Right lobe of liver (tissue), 6 donors: ENCODE data around the gene SCNN1G. TPM values are rescaled to one million over a fixed set of nuclear protein-coding genes. Genes with fewer than 3 reads are reported as not detected.

ENCODE experiments used
- ATAC-seq, 4 donors: fragments of 200-7000 bp; cut with Tn5 transposase; one replicate each; pipeline ENCODE4 v1.9.1; 2020; ENCODE audit warnings: mild to moderate bottlenecking in 4 of 4, moderate library complexity in 4 of 4
- DNase-seq, 3 donors: peaks; one replicate each; pipeline ENCODE4 v3.0.0-alpha.2; 2020
- H3K27ac ChIP-seq, 3 donors: fragments of 200-600 bp; one replicate each; pipeline ENCODE4 v1.8.0; 2022
- H3K27me3 ChIP-seq, 2 donors: fragments of 200-600 bp; one replicate each; pipeline ENCODE4 v1.8.0; 2022
- H3K36me3 ChIP-seq, 4 donors: fragments of 200-600 bp; sonication (generic) in 1 of 4; one replicate each; pipeline versions ENCODE4 v1.5.1 to v1.8.0; 2017 to 2022; ENCODE audit warnings: control low read depth in 1 of 4
- H3K4me1 ChIP-seq, 4 donors: fragments of 200-600 bp; sonication (generic) in 1 of 4; one replicate each; pipeline versions ENCODE4 v1.5.1 to v1.8.0; 2017 to 2022; ENCODE audit warnings: control low read depth in 1 of 4
- H3K4me3 ChIP-seq, 3 donors: fragments of 200-600 bp; one replicate each; pipeline ENCODE4 v1.8.0; 2022
- H3K9me3 ChIP-seq, 4 donors: fragments of 200-600 bp; sonication (generic) in 1 of 4; one replicate each; pipeline versions ENCODE4 v1.5.1 to v1.8.0; 2017 to 2022; ENCODE audit warnings: control low read depth in 1 of 4
- CTCF ChIP-seq, 4 donors: fragments of 200-600 bp in 3 of 4; fragments of 450-650 bp in 1 of 4; IDR thresholded peaks; one replicate each; pipeline versions ENCODE4 v1.5.1 to v1.8.0; 2016 to 2022; ENCODE audit warnings: antibody characterized with exemption in 4 of 4, mild to moderate bottlenecking in 2 of 4
- POLR2A ChIP-seq: fragments of 450-650 bp; IDR thresholded peaks from one replicate; pipeline ENCODE4 v1.6.1; 2017; ENCODE audit warnings: antibody characterized with exemption, mild to moderate bottlenecking
- WGBS: methylation state at CpG from one replicate; pipeline ENCODE4 v1.1.6; 2018; ENCODE audit warnings: low coverage, low lambda C conversion rate; ENCODE audit not compliant: insufficient coverage; ENCODE audit errors: missing lambda C conversion rate; 5-methylcytosine and 5-hydroxymethylcytosine counted together
- intact Hi-C, 2 donors: fragments of 100-400 bp; cut with DNase I; formaldehyde crosslinking; loops; one replicate each; pipeline versions ENCODE4 v1.11.2 to v1.14.1; 2022
- total RNA-seq, 6 experiments: library from RNA; depleted of rRNA in 2 of 6; stranded (reverse); fragments of >200 nt in 2 of 6; fragmentation: NEBNext Ultra II Directional in 3 of 6; extraction: Animal tissue kit (Norgen Biotek cat#: 25700) in 3 of 6; gene quantifications; one replicate each; pipeline versions ENCODE4 v1.1.0 to v1.2.4, GENCODE V29; 2016 to 2023
- donor health status: DM: no; HTN: yes; CAD: no.
- donor health status: DM: no; HTN: no; CAD: no.
- donor health status: DM: no; HTN: no; CAD: no.
- donor health status: DM: no; HTN: yes; CAD: no.
- donor health status: DM: no; HTN: yes; CAD: no.

SCNN1G gene
- total RNA-seq, 6 experiments from 2014 or later, result not detected

GRCh38 chr16:23254338-23254737, 71.8 kb downstream of the SCNN1G start:
- TF ChIP-seq POLR2A, result no peak
- TF ChIP-seq CTCF (IDR thresholded peaks at IDR 0.05), result no peak

GRCh38 chr16:23255000-23255399, 72.5 kb downstream of the SCNN1G start:
- H3K27ac ChIP-seq, result no peak overlapping the region
- 36% methylated on average over 4 of the region's 4 CpGs for WGBS
- H3K4me3 ChIP-seq, result no peak overlapping the region
- DNase-seq (no peak), ATAC-seq (no peak)
- H3K27me3 ChIP-seq, result no peaks in the 10 kb centered on the region
- intact Hi-C loops, result no loop called here
- TF ChIP-seq POLR2A, result no peak
- no peak for TF ChIP-seq CTCF (IDR thresholded peaks at IDR 0.05)
- H3K9me3 ChIP-seq, result no peaks in the 10 kb centered on the region
- H3K36me3 ChIP-seq, result no peaks in the 10 kb centered on the region
- H3K4me1 ChIP-seq, result no peaks in the 10 kb centered on the region

More at GRCh38 chr16:23254338-23254737, 71.8 kb downstream of the SCNN1G start:
- Histone ChIP-seq H3K9me3 (no peaks in the 10 kb centered on the region), H3K27me3 (no peaks in the 10 kb centered on the region), H3K36me3 (no peaks in the 10 kb centered on the region), H3K4me3 (no peak overlapping the region), H3K27ac (no peak overlapping the region), H3K4me1 (no peaks in the 10 kb centered on the region)
- intact Hi-C loops, result no loop called here
- ATAC-seq (no peak), DNase-seq (no peak)
- 38% methylated on average over 4 of the region's 4 CpGs for WGBS

GRCh38 chr16:23256440-23256839, 73.9 kb downstream of the SCNN1G start:
- TF ChIP-seq POLR2A, result no peak
- no peak for TF ChIP-seq CTCF (IDR thresholded peaks at IDR 0.05)
- intact Hi-C loops, result no loop called here
- Histone ChIP-seq H3K27ac (no peak overlapping the region), H3K9me3 (no peaks in the 10 kb centered on the region), H3K4me1 (no peaks in the 10 kb centered on the region), H3K27me3 (no peaks in the 10 kb centered on the region), H3K36me3 (no peaks in the 10 kb centered on the region), H3K4me3 (no peak overlapping the region)
- ATAC-seq (no peak), DNase-seq (no peak)
- 42% methylated on average over 3 of the region's 3 CpGs for WGBS

- Histone ChIP-seq H3K4me1 (no peaks in the 10 kb centered on the region), H3K27ac (no peak overlapping the region), H3K9me3 (no peaks in the 10 kb centered on the region), H3K4me3 (no peak overlapping the region), H3K27me3 (no peaks in the 10 kb centered on the region), H3K36me3 (no peaks in the 10 kb centered on the region)
- intact Hi-C loops, result no loop called here
- DNase-seq, result no peak
- TF ChIP-seq CTCF (IDR thresholded peaks at IDR 0.05) (no peak), POLR2A (no peak)
- 57% methylated on average over 1 of the region's 1 CpG for WGBS
- ATAC-seq, result no peak
These were observed 75.1 kb downstream of the SCNN1G start for GRCh38 chr16:23257682-23258081.

GRCh38 chr16:23258919-23259237, 76.3 kb downstream of the SCNN1G start:
- TF ChIP-seq POLR2A (no peak), CTCF (IDR thresholded peaks at IDR 0.05) (no peak)

More at GRCh38 chr16:23258919-23259237, 76.3 kb downstream of the SCNN1G start:
- WGBS, result 45% methylated on average over 2 of the region's 2 CpGs
- Histone ChIP-seq H3K9me3 (no peaks in the 10 kb centered on the region), H3K36me3 (no peaks in the 10 kb centered on the region), H3K27me3 (no peaks in the 10 kb centered on the region), H3K4me3 (no peak overlapping the region), H3K27ac (no peak overlapping the region), H3K4me1 (no peaks in the 10 kb centered on the region)
- intact Hi-C loops, result no loop called here
- DNase-seq, result no peak
- no peak for ATAC-seq
